Stimulated activated CD4-positive, alpha-beta T cell treated with anti-CD3 and anti-CD28 coated beads, TNF-alpha, amount 100 ng/mL, for 4 hours (primary cell): ENCODE measurements around the gene ADAMTS4.
A peak's percentile ranks its signal among the peaks of the same experiment; 100 is the strongest.
"Not testable (repeated sequence)": the region's sequence is repeated elsewhere in the genome, so short reads cannot be mapped to it uniquely, and the experiment has no call there.

Source experiments
- DNase-seq, 3 experiments: peaks; one replicate each; pipeline ENCODE4 v3.0.0-alpha.2; 2020; ENCODE audit warnings: low read depth in 3 of 3

The ADAMTS4 gene

GRCh38 chr1:161198897-161199431, at the start of gene ADAMTS4:
TSS of gene ADAMTS4 (minus strand) at chr1:161199054. CDS start at chr1:161198627, 427 bp downstream.
- DNase-seq: no peak

- DNase-seq: no peak
Observed at GRCh38 chr1:161244888-161245287, 46.0 kb upstream of the ADAMTS4 start.

DNA sequence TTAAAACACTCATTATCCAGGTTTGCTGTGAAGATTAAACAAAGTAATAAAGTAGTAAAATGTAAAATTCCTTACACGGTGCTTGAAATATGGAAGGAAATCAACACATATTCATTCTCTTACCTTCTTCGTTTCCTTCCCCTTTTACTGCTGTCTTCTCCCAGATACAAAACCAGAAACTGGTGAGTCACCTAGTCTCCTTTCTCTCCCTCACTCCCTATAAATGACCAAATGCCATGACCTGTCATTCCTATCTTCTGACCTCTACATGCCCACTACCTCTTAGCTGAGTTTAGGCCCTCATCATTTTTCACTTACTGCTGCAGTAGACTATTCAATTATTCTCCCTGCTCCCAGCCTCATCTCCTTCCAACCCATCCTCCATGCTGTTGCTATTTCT, 43.5 kb upstream of the ADAMTS4 start:
- no peak for DNase-seq

DNA sequence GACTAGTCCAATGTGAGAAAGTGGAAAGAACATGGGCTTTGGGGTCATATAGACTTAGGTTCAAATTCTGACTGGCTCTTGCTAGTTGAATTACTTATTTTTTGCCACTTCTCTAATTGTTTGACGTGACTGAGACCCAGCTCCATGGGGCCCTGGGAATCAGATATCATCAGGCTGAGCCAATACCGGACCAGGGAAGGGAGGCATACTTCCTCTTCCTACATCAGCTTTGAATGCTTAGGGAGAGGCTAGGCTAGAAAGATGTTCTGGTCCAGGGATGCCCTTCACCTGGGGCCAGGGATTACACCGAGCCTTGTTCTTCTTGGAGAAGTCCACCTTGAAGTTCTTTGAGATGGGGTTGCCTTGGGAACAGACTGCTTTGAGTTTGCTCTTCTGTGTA, 42.8 kb upstream of the ADAMTS4 start:
- no peak for DNase-seq

DNA sequence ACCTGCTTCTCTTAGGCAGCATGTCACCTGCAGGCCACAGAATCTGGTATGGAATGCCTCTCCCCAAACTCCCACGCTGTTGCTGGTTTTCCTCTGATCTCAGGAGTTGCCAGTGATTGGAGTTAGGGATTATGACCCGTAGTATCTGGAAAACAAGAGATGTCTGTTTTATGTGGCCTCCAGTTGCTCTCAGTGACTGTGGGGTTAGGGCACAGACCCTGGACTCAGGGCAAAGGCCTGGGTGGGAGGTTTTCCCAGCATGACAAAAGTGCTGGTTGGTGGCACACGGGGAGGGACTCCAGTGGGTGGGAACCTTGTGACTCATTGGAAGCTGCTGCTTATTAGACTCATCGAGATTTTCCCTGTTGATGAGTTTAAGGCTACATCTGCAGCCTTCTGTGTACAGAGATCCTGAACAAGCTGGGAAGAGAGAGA, 39.2 kb upstream of the ADAMTS4 start, which contains the start of gene NR1I3:
Gene NR1I3, minus strand, starts transcription at position 165 of the 435 bp plus-strand sequence. CDS start 1,638 bp downstream, outside the sequence.
- DNase-seq: no peak

GRCh38 chr1:161235957-161236775, 37.3 kb upstream of the ADAMTS4 start:
- DNase-seq: no peak

- no peak for DNase-seq
Observed at GRCh38 chr1:161233102-161233501, 34.2 kb upstream of the ADAMTS4 start.

DNA sequence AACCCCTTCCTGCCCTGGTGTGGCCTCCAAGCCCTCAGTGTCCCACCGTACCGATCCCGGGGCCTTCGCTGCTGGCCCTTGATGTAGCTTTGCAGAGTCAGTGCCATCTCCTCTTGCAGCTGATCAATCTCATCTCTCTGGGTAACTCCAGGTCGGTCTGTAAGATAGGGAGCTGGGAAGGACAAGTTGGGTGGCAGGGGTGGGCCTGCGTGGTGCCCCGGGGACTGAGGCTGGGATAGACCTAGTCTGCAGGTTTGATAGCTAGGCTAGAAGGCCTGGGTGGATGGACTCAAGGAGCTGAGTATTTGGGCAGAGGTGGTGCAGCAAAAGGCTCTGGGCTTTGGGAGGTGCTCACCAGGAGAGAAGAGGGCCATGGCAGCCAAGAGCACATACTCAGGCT, 31.9 kb upstream of the ADAMTS4 start:
- DNase-seq: no peak

- DNase-seq: no peak
Observed at GRCh38 chr1:161229896-161230295, 31.0 kb upstream of the ADAMTS4 start.

DNA sequence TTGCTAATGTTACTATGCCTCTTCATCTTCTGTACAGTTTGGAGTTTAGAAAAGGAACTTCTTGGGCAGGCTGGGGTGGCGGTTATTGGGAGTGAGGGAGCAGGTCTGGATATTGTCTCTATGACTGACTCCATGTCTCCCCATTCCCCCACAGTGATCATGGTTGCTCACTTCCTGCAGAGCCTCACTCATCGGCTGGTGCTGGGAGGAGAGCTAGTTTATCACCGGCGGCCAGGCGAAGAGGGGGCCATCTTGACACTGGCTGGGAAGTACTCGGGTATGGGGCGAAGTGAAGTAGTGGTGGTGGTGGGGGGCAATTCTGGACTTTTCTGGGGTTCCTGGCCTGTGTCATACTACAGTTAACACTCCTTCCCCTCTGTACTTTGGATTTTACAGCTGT, 29.2 kb upstream of the ADAMTS4 start:
- no peak for DNase-seq

- peak; percentile 70 to 92 (median 85) for DNase-seq
Observed at GRCh38 chr1:161227196-161227871, 28.5 kb upstream of the ADAMTS4 start.

DNA sequence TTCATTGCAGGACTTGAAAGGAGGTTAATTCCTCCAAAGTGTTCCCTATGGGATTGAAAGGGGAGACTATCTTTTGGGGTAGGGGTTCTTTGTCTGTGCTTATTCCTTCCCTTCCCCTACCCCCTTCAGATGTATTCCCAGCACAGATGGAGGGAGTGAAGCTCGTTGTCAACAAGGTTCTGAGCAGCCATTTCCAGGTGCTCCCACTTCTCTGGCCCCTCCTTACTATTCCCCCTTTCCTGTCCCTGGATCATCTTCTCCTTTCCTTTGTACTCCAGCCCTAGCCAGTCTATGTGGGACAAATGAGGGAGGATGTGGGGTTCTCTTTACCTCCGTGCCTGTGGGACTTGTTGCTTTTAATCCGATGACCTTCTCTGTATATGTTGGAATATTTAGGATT, 27.9 kb upstream of the ADAMTS4 start:
- no peak for DNase-seq

GRCh38 chr1:161226320-161226711, 27.5 kb upstream of the ADAMTS4 start:
- no peak for DNase-seq

- DNase-seq: peak; percentile 67 to 86 (median 76)
Observed at GRCh38 chr1:161225534-161226319, 26.9 kb upstream of the ADAMTS4 start, which contains the start of gene TOMM40L. TSS of gene TOMM40L (plus strand) at chr1:161226060. CDS start at chr1:161226490, 430 bp downstream.

GRCh38 chr1:161225178-161225533, 26.3 kb upstream of the ADAMTS4 start:
- DNase-seq: no peak

DNA sequence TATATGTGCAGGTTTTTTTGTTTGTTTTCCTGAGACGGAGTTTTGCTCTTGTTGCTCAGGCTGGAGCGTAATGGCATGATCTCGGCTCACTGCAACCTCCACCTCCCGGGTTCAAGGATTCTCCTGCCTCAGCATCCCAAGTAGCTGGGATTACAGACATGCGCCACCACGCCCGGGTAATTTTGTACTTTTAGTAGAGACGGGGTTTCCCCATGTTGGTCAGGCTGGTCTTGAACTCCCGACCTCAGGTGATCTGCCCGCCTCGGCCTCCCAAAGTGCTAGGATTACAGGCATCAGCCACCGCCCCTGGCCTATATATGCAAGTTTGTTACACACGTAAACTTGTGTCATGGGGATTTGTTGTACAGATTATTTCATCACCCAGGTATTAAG, 25.8 kb upstream of the ADAMTS4 start:
- DNase-seq: not testable (repeated sequence)

DNA sequence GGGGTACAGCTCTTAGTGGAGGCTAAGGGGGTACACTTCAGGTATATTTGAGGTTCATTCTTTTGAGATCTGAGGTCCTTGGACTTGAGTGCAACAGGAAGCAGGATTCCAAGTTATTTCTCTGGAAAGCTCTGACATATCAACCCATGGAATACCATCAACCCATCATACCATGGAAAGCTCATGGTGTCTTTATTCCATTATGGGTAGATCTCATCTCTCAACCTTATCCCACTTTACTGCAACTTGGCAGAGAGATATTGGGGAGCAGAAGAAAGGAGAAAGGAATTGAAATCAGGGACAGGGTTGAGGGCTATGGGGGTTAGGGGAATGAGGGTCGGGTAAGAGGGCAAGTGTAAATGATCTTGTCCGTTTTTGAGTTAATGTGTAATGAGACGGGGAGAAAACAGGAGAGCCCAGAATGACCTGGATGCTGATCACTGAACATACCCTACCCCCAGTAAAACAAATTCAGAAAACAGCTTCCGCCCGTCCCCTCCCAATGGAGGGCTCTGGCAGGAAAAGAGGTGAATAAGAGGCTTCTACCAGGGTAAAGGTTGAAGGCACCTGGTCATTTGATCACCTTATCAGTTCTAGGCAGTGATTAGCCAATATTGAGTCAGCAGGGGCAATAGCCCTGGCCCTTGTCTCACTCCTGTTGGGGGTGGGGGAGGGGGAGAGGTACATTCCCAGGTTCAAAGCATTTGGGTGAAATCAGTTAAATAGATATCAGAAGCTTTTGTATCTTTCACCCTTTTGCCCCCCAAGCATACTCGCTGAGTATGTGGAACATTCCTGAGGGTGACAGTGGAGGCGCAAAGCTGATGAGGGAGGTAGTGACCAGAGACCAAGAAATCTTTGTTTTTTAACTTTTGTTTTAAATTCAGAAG, 25.2 kb upstream of the ADAMTS4 start:
- no peak for DNase-seq

DNA sequence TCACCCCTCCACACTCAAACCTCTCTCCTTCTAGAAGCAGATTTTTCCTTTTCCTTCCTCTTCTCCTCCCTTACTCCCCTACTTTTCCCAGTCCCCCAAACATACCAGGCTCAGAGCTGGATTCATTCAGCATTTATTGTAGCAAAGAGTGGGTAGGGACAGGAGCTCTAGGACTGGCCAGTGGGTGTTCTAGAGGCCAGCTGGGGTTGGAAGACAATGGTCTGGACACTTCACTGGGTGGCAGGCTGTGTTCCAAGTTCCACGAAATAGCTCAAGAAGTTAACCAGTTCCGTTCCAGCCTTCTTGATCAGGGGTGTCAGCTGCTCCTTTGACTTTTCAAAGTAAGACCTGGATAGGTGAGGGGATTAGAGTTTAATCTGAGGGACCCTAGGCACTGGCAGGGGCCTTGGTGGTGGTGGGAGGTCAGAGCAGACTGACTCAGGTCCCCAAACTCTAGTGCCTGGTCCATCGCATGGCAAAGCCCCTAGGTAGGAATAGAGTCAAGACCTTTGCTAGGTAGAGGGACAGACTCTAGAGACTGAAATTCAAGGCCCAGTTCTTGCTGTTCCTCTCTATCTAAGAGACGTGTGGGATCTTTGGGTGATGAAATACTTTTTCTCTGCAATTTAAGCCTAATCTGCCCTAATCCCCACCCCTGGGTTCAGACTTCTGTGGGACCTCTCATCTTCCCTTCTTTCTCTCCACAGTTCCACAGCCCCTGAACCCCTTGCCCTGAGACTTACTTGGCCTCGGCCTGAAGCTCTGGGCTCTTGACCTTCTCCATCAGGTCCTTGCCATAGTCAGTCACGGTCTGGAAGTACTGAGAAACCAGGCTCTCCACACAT, 23.5 kb upstream of the ADAMTS4 start:
- no peak for DNase-seq

GRCh38 chr1:161220002-161220401, 21.1 kb upstream of the ADAMTS4 start:
- no peak for DNase-seq
